Kidney (tissue), 14 donors: ENCODE data around the gene BSPRY. TPM values are rescaled to one million over a fixed set of nuclear protein-coding genes. Genes with fewer than 3 reads are reported as not detected.

Experiments used
- DNase-seq, 5 donors: peaks; one replicate each; pipeline ENCODE4 v3.0.0-alpha.2; 2013 to 2020
- FAIRE-seq: peaks from 2 replicates; lab custom pipeline; 2012; peaks lifted over from hg19 to GRCh38; lab: Jason Lieb, UNC
- H3K27ac ChIP-seq, 2 donors: one replicate each; pipeline ENCODE4 v1.7.0; 2013; ENCODE audit warnings: low read depth in 2 of 2, low read length in 2 of 2, inconsistent platforms in 1 of 2
- H3K27me3 ChIP-seq: one replicate; pipeline ENCODE4 v1.7.1; 2013; ENCODE audit warnings: low read length, inconsistent platforms; ENCODE audit not compliant: control insufficient read depth, insufficient read depth
- H3K36me3 ChIP-seq, 3 donors: one replicate each; pipeline versions ENCODE4 v1.7.0 to v1.7.1; 2013; ENCODE audit warnings: low read length in 3 of 3, control low read depth in 1 of 3, inconsistent platforms in 1 of 3; ENCODE audit not compliant: insufficient read depth in 3 of 3, control insufficient read depth in 2 of 3
- H3K4me1 ChIP-seq, 3 donors: one replicate each; pipeline versions ENCODE4 v1.7.0 to v1.7.1; 2013; ENCODE audit warnings: low read length in 3 of 3, inconsistent platforms in 1 of 3, low read depth in 1 of 3; ENCODE audit not compliant: control insufficient read depth in 2 of 3, insufficient read depth in 2 of 3
- H3K4me3 ChIP-seq, 3 donors: one replicate each; pipeline versions ENCODE4 v1.7.0 to v1.8.1; 2013; ENCODE audit warnings: low read length in 3 of 3, control low read depth in 1 of 3, inconsistent platforms in 1 of 3
- H3K9ac ChIP-seq, 3 donors: one replicate each; pipeline versions ENCODE4 v1.7.0 to v1.7.1; 2013; ENCODE audit warnings: low read length in 3 of 3, control low read depth in 1 of 3, inconsistent platforms in 1 of 3
- H3K9me3 ChIP-seq, 3 donors: one replicate each; pipeline versions ENCODE4 v1.7.0 to v1.7.1; 2013; ENCODE audit warnings: low read length in 3 of 3, control low read depth in 1 of 3, inconsistent platforms in 1 of 3; ENCODE audit not compliant: control insufficient read depth in 2 of 3, insufficient read depth in 1 of 3
- CTCF ChIP-seq: IDR thresholded peaks from 3 replicates; pipeline ENCODE4 v1.5.1; 2012; ENCODE audit warnings: mild to moderate bottlenecking, moderate library complexity, borderline replicate concordance; ENCODE audit not compliant: insufficient read depth; ENCODE audit errors: extremely low read depth
- intact Hi-C: fragments of 100-400 bp; cut with DNase I; formaldehyde crosslinking; loops from one replicate; pipeline ENCODE4 v1.11.1; 2022
- polyA plus RNA-seq: library from polyadenylated mRNA; stranded (reverse); fragments of 350-450 nt; fragmentation: Illumina TruSeq; extraction: RNeasy Lipid Tissue Mini Kit (QIAGEN cat#74804); gene quantifications from one replicate; pipeline ENCODE4 v1.2.3, GENCODE V29; 2014; ENCODE audit warnings: low read depth, low replicate concordance; ENCODE audit not compliant: insufficient read depth
- total RNA-seq: library from RNA; stranded (reverse); fragmentation: NEBNext Ultra II Directional; extraction: Animal tissue kit (Norgen Biotek cat#: 25700); gene quantifications from one replicate; pipeline ENCODE4 v1.2.1, GENCODE V29; 2021
- donor health status: control.
- donor health status: control.
- donor health status: control.
- donor health status: control.
- donor health status: control.
- donor health status: DM: yes; HTN: yes; CAD: no.
- donor health status: Normal renal cell carcinoma (clear cell type).

BSPRY gene
- total and polyA plus RNA-seq, 2 donors from 2014 or later = 14.5 to 18.0 TPM

- no peak for TF ChIP-seq CTCF
Observed at GRCh38 chr9:113359385-113359784, 10.0 kb downstream of the BSPRY start.

GRCh38 chr9:113360242-113360842, 11.0 kb downstream of the BSPRY start:
- no peaks in the 10 kb centered on the region for H3K36me3 ChIP-seq
- peaks cover 0 to 6% (median 2%) of the 10 kb centered on the region in 3 donors for H3K4me1 ChIP-seq
- no peaks in the 10 kb centered on the region for H3K27me3 ChIP-seq
- H3K9ac ChIP-seq = no peak overlapping the region
- no peak for DNase-seq
- no peak for TF ChIP-seq CTCF
- intact Hi-C loops = no loop called here
- FAIRE-seq = no peak
- no peak overlapping the region for H3K27ac ChIP-seq
- no peak overlapping the region for H3K4me3 ChIP-seq
- no peaks in the 10 kb centered on the region for H3K9me3 ChIP-seq

More at GRCh38 chr9:113359385-113359784, 10.0 kb downstream of the BSPRY start:
- H3K9me3 ChIP-seq = no peaks in the 10 kb centered on the region
- intact Hi-C loops = no loop called here
- DNase-seq = no peak
- H3K4me1 ChIP-seq = peaks cover 0 to 6% (median 2%) of the 10 kb centered on the region in 3 donors
- H3K36me3 ChIP-seq = no peaks in the 10 kb centered on the region
- no peak overlapping the region for H3K4me3 ChIP-seq
- no peak overlapping the region for H3K9ac ChIP-seq
- H3K27ac ChIP-seq = no peak overlapping the region
- FAIRE-seq = no peak
- no peaks in the 10 kb centered on the region for H3K27me3 ChIP-seq

GRCh38 chr9:113361304-113362018, 12.1 kb downstream of the BSPRY start:
- intact Hi-C loops = no loop called here
- no peak overlapping the region for H3K27ac ChIP-seq
- no peaks in the 10 kb centered on the region for H3K9me3 ChIP-seq
- FAIRE-seq = no peak
- no peak for TF ChIP-seq CTCF
- no peak for DNase-seq
- no peaks in the 10 kb centered on the region for H3K27me3 ChIP-seq
- H3K9ac ChIP-seq = no peak overlapping the region
- peaks cover 0 to 6% (median 2%) of the 10 kb centered on the region in 3 donors for H3K4me1 ChIP-seq
- H3K36me3 ChIP-seq = no peaks in the 10 kb centered on the region
- H3K4me3 ChIP-seq = no peak overlapping the region
